ENCODE data around the gene LGR6.

GRCh38 chr1:202203238-202204039 lies 9.8 kb downstream of the LGR6 start:
- no peak for TF ChIP-seq CTCF (IDR thresholded peaks at IDR 0.05; ENCODE audit: low read depth, low read length)
- TF ChIP-seq POLR2A (IDR thresholded peaks at IDR 0.05; ENCODE audit: extremely low read depth, insufficient read length), result no peak
- no peak for TF ChIP-seq MAX (IDR thresholded peaks at IDR 0.05; ENCODE audit: low read depth, low read length)

All from NB4 (cell line).